HEK293T (cell line): ENCODE measurements around the gene FCRLA.

Source experiments
- ARNT ChIP-seq: fragments of 450-650 bp; IDR thresholded peaks from 2 replicates; pipeline ENCODE4 v1.6.1; 2017; ENCODE audit warnings: mild to moderate bottlenecking
- BHLHE40 ChIP-seq: fragments of 450-650 bp; IDR thresholded peaks from 2 replicates; pipeline ENCODE4 v1.6.1; 2016; ENCODE audit warnings: mild to moderate bottlenecking, moderate library complexity, borderline replicate concordance
- CTBP1 ChIP-seq: fragments of 450-650 bp; IDR thresholded peaks from 2 replicates; pipeline ENCODE4 v1.6.1; 2016; ENCODE audit warnings: borderline replicate concordance
- ELF4 ChIP-seq: fragments of 450-650 bp; IDR thresholded peaks from 2 replicates; pipeline ENCODE4 v1.6.1; 2017; ENCODE audit warnings: antibody characterized with exemption
- FOXA1 ChIP-seq: fragments of 450-650 bp; IDR thresholded peaks from 2 replicates; pipeline ENCODE4 v1.6.1; 2016; ENCODE audit warnings: mild to moderate bottlenecking
- FOXK2 ChIP-seq: fragments of 450-650 bp; IDR thresholded peaks from 2 replicates; pipeline ENCODE4 v1.6.1; 2016; ENCODE audit warnings: mild to moderate bottlenecking
- FOXM1 ChIP-seq: fragments of 450-650 bp; IDR thresholded peaks from 2 replicates; pipeline ENCODE4 v1.6.1; 2017; ENCODE audit warnings: mild to moderate bottlenecking, borderline replicate concordance
- L3MBTL2 ChIP-seq: fragments of 450-650 bp; conservative IDR thresholded peaks from 2 replicates; pipeline ENCODE4 v1.6.1; 2016; ENCODE audit warnings: mild to moderate bottlenecking
- LEF1 ChIP-seq: fragments of 450-650 bp; IDR thresholded peaks from 2 replicates; pipeline ENCODE4 v1.6.1; 2017; ENCODE audit warnings: mild to moderate bottlenecking, borderline replicate concordance
- NFRKB ChIP-seq: fragments of 450-650 bp; IDR thresholded peaks from 2 replicates; pipeline ENCODE4 v1.6.1; 2016; ENCODE audit warnings: mild to moderate bottlenecking, moderate library complexity
- PKNOX1 ChIP-seq: fragments of 450-650 bp; IDR thresholded peaks from 2 replicates; pipeline ENCODE4 v1.6.1; 2016
- SP1 ChIP-seq: fragments of 450-650 bp; IDR thresholded peaks from 2 replicates; pipeline ENCODE4 v1.6.1; 2017
- SUZ12 ChIP-seq: fragments of 450-650 bp; IDR thresholded peaks from 2 replicates; pipeline ENCODE4 v1.6.1; 2016; ENCODE audit warnings: mild to moderate bottlenecking
- TARDBP ChIP-seq: fragments of 450-650 bp; IDR thresholded peaks from 2 replicates; pipeline ENCODE4 v1.6.1; 2016

- TF ChIP-seq CTBP1: no peak
- no peak for TF ChIP-seq BHLHE40
- no peak for TF ChIP-seq SUZ12
- TF ChIP-seq SP1: no peak
- no peak for TF ChIP-seq TARDBP
- TF ChIP-seq FOXA1: no peak
- TF ChIP-seq ELF4: no peak
- no peak for TF ChIP-seq FOXM1
- no peak for TF ChIP-seq ARNT
- TF ChIP-seq PKNOX1: no peak
- no peak for TF ChIP-seq NFRKB
- no peak for TF ChIP-seq LEF1
- no peak for TF ChIP-seq L3MBTL2
- TF ChIP-seq FOXK2: no peak
Measured at GRCh38 chr1:161747801-161748200, 40.8 kb downstream of the FCRLA start.
